ENCODE measurements around the gene MUC21. TPM values are rescaled to one million over a fixed set of nuclear protein-coding genes. Genes with fewer than 3 reads are reported as not detected.
A peak's percentile ranks its signal among the peaks of the same experiment; 100 is the strongest.
"Not testable (repeated sequence)": the region's sequence is repeated elsewhere in the genome, so short reads cannot be mapped to it uniquely, and the experiment has no call there.

The MUC21 gene
- total and polyA plus RNA-seq, 4 experiments from 2014 or later: not detected

GRCh38 chr6:31021705-31022531 lies 38.4 kb downstream of the MUC21 start:
- H3K9me3 Mint-ChIP-seq; H3K27ac Mint-ChIP-seq; intact Hi-C loops (cut with micrococcal nuclease); H3K9me3 ChIP-seq (ENCODE audit: control insufficient read depth in 1 of 2, low read length in 2 of 2); H3K4me3 Mint-ChIP-seq; H3K27ac ChIP-seq (ENCODE audit: low read depth, low read length); H3K4me1 Mint-ChIP-seq; H3K27me3 ChIP-seq (ENCODE audit: insufficient read depth, low read length); H3K36me3 Mint-ChIP-seq; H3K4me3 ChIP-seq (ENCODE audit: low read length in 2 of 2); DNase-seq; H3K4me1 ChIP-seq (ENCODE audit: insufficient read depth, low read length); POLR2A ChIA-PET (ENCODE audit: partially characterized antibody); H3K36me3 ChIP-seq (ENCODE audit: insufficient read depth, low read length): not testable (repeated sequence)
- CTCF ChIA-PET (ENCODE audit: partially characterized antibody): interaction anchor here (1.3 kb wide), 1 partner anchor 65 kb away, joined by 4 read pairs; no protein-coding TSS in a partner anchor
- H3K27me3 Mint-ChIP-seq: peaks cover 6 to 13% of the 10 kb centered on the region in 2 donors

- H3K4me1 ChIP-seq (ENCODE audit: insufficient read depth, low read length): no peaks in the 10 kb centered on the region
- H3K9me3 Mint-ChIP-seq: no peaks in the 10 kb centered on the region
- CTCF ChIA-PET (ENCODE audit: partially characterized antibody): no interaction called here
- no peaks in the 10 kb centered on the region for H3K9me3 ChIP-seq (ENCODE audit: control insufficient read depth in 1 of 2, low read length in 2 of 2)
- H3K4me1 Mint-ChIP-seq: no peaks in the 10 kb centered on the region
- no peaks in the 10 kb centered on the region for H3K36me3 ChIP-seq (ENCODE audit: insufficient read depth, low read length)
- H3K36me3 Mint-ChIP-seq: no peaks in the 10 kb centered on the region
- H3K4me3 Mint-ChIP-seq: no peak overlapping the region
- peaks cover 2 to 20% of the 10 kb centered on the region in 2 donors for H3K27me3 Mint-ChIP-seq
- no peak overlapping the region for H3K4me3 ChIP-seq (ENCODE audit: low read length in 2 of 2)
- no peak overlapping the region for H3K27ac Mint-ChIP-seq
- H3K27me3 ChIP-seq (ENCODE audit: insufficient read depth, low read length): no peaks in the 10 kb centered on the region
- POLR2A ChIA-PET (ENCODE audit: partially characterized antibody): no interaction called here
- intact Hi-C loops (cut with micrococcal nuclease): no loop called here
- DNase-seq: no peak
- H3K27ac ChIP-seq (ENCODE audit: low read depth, low read length): no peak overlapping the region
Observed at GRCh38 chr6:31025595-31025994, 42.1 kb downstream of the MUC21 start.

GRCh38 chr6:31031095-31031494 lies 47.6 kb downstream of the MUC21 start:
- DNase-seq: no peak
- no peak overlapping the region for H3K27ac ChIP-seq (ENCODE audit: low read depth, low read length)
- no peaks in the 10 kb centered on the region for H3K27me3 ChIP-seq (ENCODE audit: insufficient read depth, low read length)
- Mint-ChIP-seq H3K36me3 (no peaks in the 10 kb centered on the region), H3K27me3 (peaks cover 2 to 26% of the 10 kb centered on the region in 2 donors), H3K9me3 (no peaks in the 10 kb centered on the region), H3K4me1 (no peaks in the 10 kb centered on the region), H3K27ac (no peak overlapping the region), H3K4me3 (no peak overlapping the region)
- ChIA-PET CTCF (ENCODE audit: partially characterized antibody) (no interaction called here), POLR2A (ENCODE audit: partially characterized antibody) (no interaction called here)
- intact Hi-C loops (cut with micrococcal nuclease): no loop called here
- no peaks in the 10 kb centered on the region for H3K4me1 ChIP-seq (ENCODE audit: insufficient read depth, low read length)
- H3K9me3 ChIP-seq (ENCODE audit: control insufficient read depth in 1 of 2, low read length in 2 of 2): no peaks in the 10 kb centered on the region
- H3K36me3 ChIP-seq (ENCODE audit: insufficient read depth, low read length): no peaks in the 10 kb centered on the region
- no peak overlapping the region for H3K4me3 ChIP-seq (ENCODE audit: low read length in 2 of 2)

- Histone ChIP-seq H3K4me3 (ENCODE audit: low read length in 2 of 2) (no peak overlapping the region), H3K36me3 (ENCODE audit: insufficient read depth, low read length) (no peaks in the 10 kb centered on the region), H3K27me3 (ENCODE audit: insufficient read depth, low read length) (no peaks in the 10 kb centered on the region), H3K9me3 (ENCODE audit: control insufficient read depth in 1 of 2, low read length in 2 of 2) (no peaks in the 10 kb centered on the region), H3K4me1 (ENCODE audit: insufficient read depth, low read length) (no peaks in the 10 kb centered on the region), H3K27ac (ENCODE audit: low read depth, low read length) (no peak overlapping the region)
- CTCF ChIA-PET (ENCODE audit: partially characterized antibody): interaction anchor here (0.7 kb wide), 1 partner anchor 85 kb away, joined by 3 read pairs; no protein-coding TSS in a partner anchor
- peak overlapping the region in 1 of 7 donors; percentile 77 for H3K27ac Mint-ChIP-seq
- intact Hi-C loops (cut with micrococcal nuclease): no loop called here
- H3K9me3 Mint-ChIP-seq: no peaks in the 10 kb centered on the region
- peak overlapping the region in 1 of 8 donors; percentile 7 for H3K4me3 Mint-ChIP-seq
- H3K4me1 Mint-ChIP-seq: no peaks in the 10 kb centered on the region
- POLR2A ChIA-PET (ENCODE audit: partially characterized antibody): no interaction called here
- H3K27me3 Mint-ChIP-seq: peaks cover 2 to 19% of the 10 kb centered on the region in 2 donors
- DNase-seq: no peak
- no peaks in the 10 kb centered on the region for H3K36me3 Mint-ChIP-seq
Observed at GRCh38 chr6:31033075-31033474, 49.6 kb downstream of the MUC21 start.

GRCh38 chr6:31035862-31036497 lies 52.5 kb downstream of the MUC21 start:
- ChIA-PET POLR2A (ENCODE audit: partially characterized antibody) (no interaction called here), CTCF (ENCODE audit: partially characterized antibody) (interaction anchor here (0.7 to 1.0 kb wide), 2 partner anchors 12 to 43 kb away, joined by 4 read pairs; no protein-coding TSS in a partner anchor)
- H3K27ac ChIP-seq (ENCODE audit: low read depth, low read length): no peak overlapping the region
- H3K27me3 ChIP-seq (ENCODE audit: insufficient read depth, low read length): no peaks in the 10 kb centered on the region
- Mint-ChIP-seq H3K4me3 (no peak overlapping the region), H3K9me3 (no peaks in the 10 kb centered on the region), H3K4me1 (no peaks in the 10 kb centered on the region), H3K27me3 (peaks cover 5 to 16% of the 10 kb centered on the region in 2 donors), H3K36me3 (no peaks in the 10 kb centered on the region), H3K27ac (no peak overlapping the region)
- DNase-seq: no peak
- H3K9me3 ChIP-seq (ENCODE audit: control insufficient read depth in 1 of 2, low read length in 2 of 2): no peaks in the 10 kb centered on the region
- H3K4me1 ChIP-seq (ENCODE audit: insufficient read depth, low read length): no peaks in the 10 kb centered on the region
- no peak overlapping the region for H3K4me3 ChIP-seq (ENCODE audit: low read length in 2 of 2)
- H3K36me3 ChIP-seq (ENCODE audit: insufficient read depth, low read length): no peaks in the 10 kb centered on the region
- intact Hi-C loops (cut with micrococcal nuclease): no loop called here

GRCh38 chr6:31037169-31037568 lies 53.7 kb downstream of the MUC21 start:
- no peaks in the 10 kb centered on the region for H3K36me3 ChIP-seq (ENCODE audit: insufficient read depth, low read length)
- H3K27me3 ChIP-seq (ENCODE audit: insufficient read depth, low read length): no peaks in the 10 kb centered on the region
- ChIA-PET POLR2A (ENCODE audit: partially characterized antibody) (no interaction called here), CTCF (ENCODE audit: partially characterized antibody) (no interaction called here)
- Mint-ChIP-seq H3K36me3 (no peaks in the 10 kb centered on the region), H3K27me3 (peaks cover 7 to 10% of the 10 kb centered on the region in 2 donors), H3K27ac (no peak overlapping the region), H3K4me3 (no peak overlapping the region), H3K4me1 (no peaks in the 10 kb centered on the region), H3K9me3 (no peaks in the 10 kb centered on the region)
- DNase-seq: no peak
- H3K4me1 ChIP-seq (ENCODE audit: insufficient read depth, low read length): no peaks in the 10 kb centered on the region
- no peaks in the 10 kb centered on the region for H3K9me3 ChIP-seq (ENCODE audit: control insufficient read depth in 1 of 2, low read length in 2 of 2)
- intact Hi-C loops (cut with micrococcal nuclease): no loop called here
- H3K4me3 ChIP-seq (ENCODE audit: low read length in 2 of 2): no peak overlapping the region
- no peak overlapping the region for H3K27ac ChIP-seq (ENCODE audit: low read depth, low read length)

GRCh38 chr6:31037682-31038081 lies 54.2 kb downstream of the MUC21 start:
- intact Hi-C loops (cut with micrococcal nuclease): no loop called here
- POLR2A ChIA-PET (ENCODE audit: partially characterized antibody): no interaction called here
- peaks cover 7 to 10% of the 10 kb centered on the region in 2 donors for H3K27me3 Mint-ChIP-seq

More at GRCh38 chr6:31037682-31038081, 54.2 kb downstream of the MUC21 start:
- Histone ChIP-seq H3K36me3 (ENCODE audit: insufficient read depth, low read length) (no peaks in the 10 kb centered on the region), H3K27me3 (ENCODE audit: insufficient read depth, low read length) (no peaks in the 10 kb centered on the region), H3K4me3 (ENCODE audit: low read length in 2 of 2) (no peak overlapping the region), H3K4me1 (ENCODE audit: insufficient read depth, low read length) (no peaks in the 10 kb centered on the region), H3K9me3 (ENCODE audit: control insufficient read depth in 1 of 2, low read length in 2 of 2) (no peaks in the 10 kb centered on the region), H3K27ac (ENCODE audit: low read depth, low read length) (no peak overlapping the region)
- DNase-seq: no peak
- no peak overlapping the region for H3K4me3 Mint-ChIP-seq
- CTCF ChIA-PET (ENCODE audit: partially characterized antibody): interaction anchor here (2.0 kb wide), 1 partner anchor 25 kb away, joined by 5 read pairs; no protein-coding TSS in a partner anchor
- H3K9me3 Mint-ChIP-seq: no peaks in the 10 kb centered on the region
- no peaks in the 10 kb centered on the region for H3K36me3 Mint-ChIP-seq
- no peaks in the 10 kb centered on the region for H3K4me1 Mint-ChIP-seq
- no peak overlapping the region for H3K27ac Mint-ChIP-seq

All from CD4-positive, alpha-beta memory T cell (primary cell).